IMR-90 (cell line): ENCODE data around the gene ADORA2A. TPM values are rescaled to one million over a fixed set of nuclear protein-coding genes. Genes with fewer than 3 reads are reported as not detected.
A peak's percentile ranks its signal among the peaks of the same experiment; 100 is the strongest.

ENCODE experiments used
- ATAC-seq: fragments of 200-7000 bp; cut with Tn5 transposase; 2 replicates; pipeline ENCODE4 v1.9.1; 2020; ENCODE audit warnings: low read depth, mild to moderate bottlenecking, moderate library complexity
- BruUV-seq: library from RNA; stranded (reverse); fragments of 400-500 nt; replicated peaks from 2 replicates; lab custom pipeline; 2021; lab: Mats Ljungman, UMichigan
- CTCF ChIA-PET: fragments of 300-600 bp; formaldehyde crosslinking; extraction: SDS; loops from one replicate; lab custom pipeline; 2021; ENCODE audit warnings: antibody characterized with exemption; lab: Yijun Ruan, JAX
- POLR2A ChIA-PET: fragments of 300-600 bp; sonication (Branson Sonifier 250); formaldehyde crosslinking; loops from one replicate; lab custom pipeline; 2022; ENCODE audit warnings: antibody characterized with exemption; ENCODE audit not compliant: unreplicated experiment; lab: Charles Lee
- DNase-seq: peaks from one replicate; pipeline ENCODE4 v3.0.0; 2013
- H2AFZ ChIP-seq: replicated peaks from 2 replicates; pipeline ENCODE3; 2013; ENCODE audit warnings: low read length, mild to moderate bottlenecking; ENCODE audit not compliant: poor library complexity
- H2AK5ac ChIP-seq: 2 replicates; pipeline ENCODE4 v1.6.1; 2013; ENCODE audit warnings: low read depth, low read length, inconsistent platforms
- H2AK9ac ChIP-seq: replicated peaks from 2 replicates; pipeline ENCODE3; 2013; ENCODE audit warnings: mild to moderate bottlenecking, low read depth, low read length, moderate library complexity; ENCODE audit not compliant: poor library complexity
- H2BK120ac ChIP-seq: 2 replicates; pipeline ENCODE4 v1.6.1; 2013; ENCODE audit warnings: low read depth, low read length, inconsistent platforms
- H2BK15ac ChIP-seq: 3 replicates; pipeline ENCODE4 v1.6.1; 2013; ENCODE audit warnings: low read depth, low read length, inconsistent platforms
- H2BK20ac ChIP-seq: 2 replicates; pipeline ENCODE4 v1.6.1; 2013; ENCODE audit warnings: low read depth, mild to moderate bottlenecking, inconsistent platforms, low read length, moderate library complexity
- H2BK5ac ChIP-seq: 2 replicates; pipeline ENCODE4 v1.6.1; 2013; ENCODE audit warnings: mild to moderate bottlenecking, low read depth, low read length, inconsistent platforms; ENCODE audit not compliant: poor library complexity, severe bottlenecking
- H3K14ac ChIP-seq: replicated peaks from 2 replicates; pipeline ENCODE4 v1.6.1; 2013; ENCODE audit warnings: low read depth, low read length, inconsistent platforms
- H3K18ac ChIP-seq: 2 replicates; pipeline ENCODE4 v1.6.1; 2013; ENCODE audit warnings: low read depth, low read length, control low read depth
- H3K23ac ChIP-seq: 2 replicates; pipeline ENCODE4 v1.6.1; 2013; ENCODE audit warnings: low read depth, low read length, inconsistent platforms
- H3K27ac ChIP-seq: 2 replicates; pipeline ENCODE4 v1.5.1; 2013; ENCODE audit warnings: mild to moderate bottlenecking, control low read depth, low read length; ENCODE audit not compliant: insufficient read depth
- H3K27me3 ChIP-seq: 2 replicates; pipeline ENCODE4 v1.6.1; 2013; ENCODE audit warnings: low read length; ENCODE audit not compliant: control insufficient read depth, insufficient read depth
- H3K36me3 ChIP-seq: 2 replicates; pipeline ENCODE4 v1.6.1; 2013; ENCODE audit warnings: low read length, mixed read lengths; ENCODE audit not compliant: control insufficient read depth, insufficient read depth
- H3K4ac ChIP-seq: 2 replicates; pipeline ENCODE4 v1.6.1; 2013; ENCODE audit warnings: low read depth, low read length, inconsistent platforms
- H3K4me1 ChIP-seq: 2 replicates; pipeline ENCODE4 v1.6.1; 2013; ENCODE audit warnings: low read length, mixed read lengths; ENCODE audit not compliant: control insufficient read depth, insufficient read depth
- H3K4me2 ChIP-seq: 2 replicates; pipeline ENCODE4 v1.6.1; 2013; ENCODE audit warnings: low read depth, mild to moderate bottlenecking, control low read depth, low read length, moderate library complexity
- H3K4me3 ChIP-seq: 2 replicates; pipeline ENCODE4 v1.5.1; 2013; ENCODE audit warnings: low read depth, mild to moderate bottlenecking, control low read depth, low read length, moderate library complexity; ENCODE audit not compliant: insufficient read depth
- H3K56ac ChIP-seq: 2 replicates; pipeline ENCODE4 v1.6.1; 2013; ENCODE audit warnings: low read length, inconsistent platforms; ENCODE audit not compliant: insufficient read depth; ENCODE audit errors: extremely low read depth
- H3K79me1 ChIP-seq, 2 experiments: 2 replicates each; pipeline ENCODE4 v1.6.1; 2013; ENCODE audit warnings: low read length in 2 of 2, inconsistent platforms in 1 of 2, low read depth in 1 of 2
- H3K9ac ChIP-seq: 2 replicates; pipeline ENCODE4 v1.6.1; 2013; ENCODE audit warnings: low read depth, low read length, control low read depth
- H3K9me1 ChIP-seq: 2 replicates; pipeline ENCODE4 v1.6.1; 2013; ENCODE audit warnings: low read length, inconsistent platforms; ENCODE audit not compliant: insufficient read depth
- H3K9me3 ChIP-seq: 2 replicates; pipeline ENCODE4 v1.6.1; 2013; ENCODE audit warnings: low read length; ENCODE audit not compliant: control insufficient read depth, insufficient read depth
- H4K20me1 ChIP-seq: 2 replicates; pipeline ENCODE4 v1.6.1; 2013; ENCODE audit warnings: low read length, inconsistent platforms; ENCODE audit not compliant: insufficient read depth
- H4K5ac ChIP-seq: 2 replicates; pipeline ENCODE4 v1.6.1; 2013; ENCODE audit warnings: mild to moderate bottlenecking, low read depth, low read length, control low read depth
- H4K8ac ChIP-seq, 2 experiments: 2 replicates each; pipeline ENCODE4 v1.6.1; 2013; ENCODE audit warnings: low read depth in 2 of 2, low read length in 2 of 2, control low read depth in 1 of 2, inconsistent platforms in 1 of 2
- H4K91ac ChIP-seq: 2 replicates; pipeline ENCODE4 v1.6.1; 2013; ENCODE audit warnings: low read depth, low read length, inconsistent platforms; ENCODE audit not compliant: insufficient read depth
- BHLHE40 ChIP-seq: fragments of 150-350 bp; IDR thresholded peaks from 2 replicates; pipeline ENCODE4 v1.6.1; 2016; ENCODE audit warnings: mild to moderate bottlenecking, low read depth, low read length
- CEBPB ChIP-seq: IDR thresholded peaks from 2 replicates; pipeline ENCODE4 v1.6.1; 2012; ENCODE audit warnings: low read depth, low read length, improper control_type of control experiment
- CHD1 ChIP-seq: IDR thresholded peaks from 2 replicates; pipeline ENCODE4 v1.6.1; 2012; ENCODE audit warnings: low read depth, low read length, improper control_type of control experiment
- POLR2A ChIP-seq: IDR thresholded peaks from 2 replicates; pipeline ENCODE4 v1.6.1; 2012; ENCODE audit warnings: mild to moderate bottlenecking, low read depth, low read length
- RAD21 ChIP-seq: IDR thresholded peaks from 2 replicates; pipeline ENCODE4 v1.6.1; 2012; ENCODE audit warnings: low read length, improper control_type of control experiment
- WGBS, 2 experiments: methylation state at CpG; one replicate each; pipeline versions ENCODE4 v1.1.5 to v1.1.7; 2013; ENCODE audit warnings: missing lambda C conversion rate in 2 of 2; ENCODE audit not compliant: insufficient read length in 1 of 2; ENCODE audit errors: extremely low coverage in 2 of 2; 5-methylcytosine and 5-hydroxymethylcytosine counted together
- dilution Hi-C: fragments of 300-500 bp; cut with HindIII; formaldehyde crosslinking; loops from one replicate; pipeline ENCODE4 v1.14.3; 2018; ENCODE audit warnings: low sequenced_read_pairs; ENCODE audit not compliant: unreplicated experiment
- in situ Hi-C: fragments of 300-500 bp; cut with MboI; formaldehyde crosslinking; loops from 3 replicates; pipeline ENCODE4 v1.14.3; 2019; ENCODE audit warnings: low sequenced_read_pairs, inconsistent platforms, mixed read lengths
- intact Hi-C: fragments of 100-400 bp; cut with micrococcal nuclease; formaldehyde crosslinking; loops from 2 replicates; pipeline ENCODE4 v1.10.0; 2022
- polyA plus RNA-seq, 3 experiments: library from polyadenylated mRNA; depleted of rRNA; stranded (reverse); fragments of >200 nt; gene quantifications; 2 replicates each; pipeline ENCODE4 v1.2.3, GENCODE V29; 2012; ENCODE audit warnings: low replicate concordance in 1 of 3
- total RNA-seq: library from RNA; depleted of rRNA; stranded (reverse); fragments of >200 nt; gene quantifications from 2 replicates; pipeline ENCODE4 v1.2.3, GENCODE V29; 2012
- TF ChIP-seq, protein P1 (sequence below): fragments of 150-350 bp; IDR thresholded peaks from 2 replicates; pipeline ENCODE4 v1.6.1; 2017; ENCODE audit warnings: mild to moderate bottlenecking, antibody characterized with exemption, low read length, low read depth

Gene ADORA2A
- total and polyA plus RNA-seq, 2 of the 4 experiments (the other 2 are of a cell fraction), result 0.36 to 1.1 TPM

DNA sequence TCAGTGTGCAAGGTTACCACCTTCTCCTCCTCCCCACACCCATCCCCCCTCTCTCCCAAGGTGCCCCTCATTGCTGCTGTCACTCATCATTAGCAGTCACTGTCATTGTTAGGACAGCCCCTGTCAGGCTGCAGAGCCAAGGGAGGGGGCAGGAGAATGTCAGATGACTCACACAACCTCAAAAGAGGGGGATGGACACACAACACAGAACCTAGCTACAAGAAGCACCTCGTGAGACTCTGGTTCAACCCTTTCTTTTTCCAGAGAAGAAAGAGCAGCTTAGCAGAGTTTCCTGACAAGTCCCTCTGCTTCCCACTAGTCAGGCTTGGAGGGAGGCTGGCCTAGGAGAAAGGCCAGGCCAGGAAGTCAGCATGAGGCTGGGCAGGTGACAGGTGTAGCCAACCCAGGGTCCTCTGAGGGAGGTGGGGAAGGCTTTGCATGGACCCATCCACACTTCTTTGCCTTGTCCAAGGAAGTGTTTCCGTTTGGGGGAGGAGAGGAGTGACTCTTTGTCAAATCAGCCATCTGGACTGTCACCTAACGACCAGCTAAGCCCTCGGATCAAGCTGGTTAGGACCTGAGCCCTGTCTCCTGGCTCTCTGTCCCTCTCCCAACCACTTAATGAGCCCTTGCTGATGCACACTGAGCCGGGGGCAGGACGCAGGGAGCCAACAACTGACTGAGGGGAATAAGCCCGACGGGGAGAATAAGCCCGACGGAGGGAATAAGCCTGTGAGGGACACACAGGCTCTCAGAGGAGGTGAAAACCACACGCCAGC lies 18.3 kb downstream of the ADORA2A start:
- WGBS, 2 experiments, result 63% methylated on average over 7 of the region's 11 CpGs; no CpG with 5 or more reads in 1 of the 2 experiments
- H4K8ac ChIP-seq, result no peak overlapping the region
- no peak overlapping the region for H3K56ac ChIP-seq
- no peaks in the 10 kb centered on the region for H3K36me3 ChIP-seq
- H2AK9ac ChIP-seq, result no peak overlapping the region
- POLR2A ChIA-PET, result no interaction called here
- H2BK5ac ChIP-seq, result no peak overlapping the region
- no peak for DNase-seq
- peaks cover 6% of the 10 kb centered on the region for H3K4me1 ChIP-seq
- no peak overlapping the region for H3K14ac ChIP-seq
- H3K4ac ChIP-seq, result no peak overlapping the region
- no peak overlapping the region for H3K4me3 ChIP-seq
- H3K27me3 ChIP-seq, result peaks cover 7% of the 10 kb centered on the region
- H2AK5ac ChIP-seq, result 0 out of 2 replicates have a peak overlapping the region, but pooled peaks have one; percentile 5
- no peaks in the 10 kb centered on the region for H4K20me1 ChIP-seq
- 0 out of 2 replicates have a peak, but pooled peaks cover 3% of the 10 kb centered on the region for H3K9me1 ChIP-seq
- H3K9me3 ChIP-seq, result no peaks in the 10 kb centered on the region
- H2BK120ac ChIP-seq, result no peak overlapping the region
- H2BK20ac ChIP-seq, result no peak overlapping the region
- no peak overlapping the region for H3K27ac ChIP-seq
- H2BK15ac ChIP-seq, result no peak overlapping the region
- intact Hi-C loops, result no loop called here
- H3K79me1 ChIP-seq, result no peaks in the 10 kb centered on the region
- no peak overlapping the region for H3K23ac ChIP-seq
- in situ Hi-C loops, result no loop called here
- H3K18ac ChIP-seq, result no peak overlapping the region
- no peak for ATAC-seq
- H2AFZ ChIP-seq, result peak overlapping the region; percentile 65
- CTCF ChIA-PET, result interaction anchor here (1.2 kb wide), 1 partner anchor 10 kb away, joined by 3 read pairs; no protein-coding TSS in a partner anchor
- no peak overlapping the region for H4K91ac ChIP-seq
- no peak overlapping the region for H3K4me2 ChIP-seq
- no TSS peak for BruUV-seq
- TF ChIP-seq POLR2A (no peak), RAD21 (no peak), CHD1 (no peak), CEBPB (no peak), BHLHE40 (no peak)
- TF ChIP-seq, protein P1, sequence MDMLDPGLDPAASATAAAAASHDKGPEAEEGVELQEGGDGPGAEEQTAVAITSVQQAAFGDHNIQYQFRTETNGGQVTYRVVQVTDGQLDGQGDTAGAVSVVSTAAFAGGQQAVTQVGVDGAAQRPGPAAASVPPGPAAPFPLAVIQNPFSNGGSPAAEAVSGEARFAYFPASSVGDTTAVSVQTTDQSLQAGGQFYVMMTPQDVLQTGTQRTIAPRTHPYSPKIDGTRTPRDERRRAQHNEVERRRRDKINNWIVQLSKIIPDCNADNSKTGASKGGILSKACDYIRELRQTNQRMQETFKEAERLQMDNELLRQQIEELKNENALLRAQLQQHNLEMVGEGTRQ, result no peak
- H3K9ac ChIP-seq, result no peak overlapping the region
- H4K5ac ChIP-seq, result no peak overlapping the region
- dilution Hi-C loops, result no loop called here
